EL (cell line): ENCODE measurements around the gene STX16.
A peak's percentile ranks its signal among the peaks of the same experiment; 100 is the strongest.

Experiments
- DNase-seq: peaks from one replicate; pipeline ENCODE4 v3.0.0-alpha.2; 2016

Gene STX16

GRCh38 chr20:58650776-58651558 lies at the start of gene STX16:
Gene STX16, plus strand, starts transcription at chr20:58651283. Its CDS starts 724 bp downstream, at chr20:58652007.
- DNase-seq, result peak; percentile 96

- no peak for DNase-seq
Measured at GRCh38 chr20:58602124-58602523, 49.0 kb upstream of the STX16 start.

GRCh38 chr20:58603721-58604120 lies 47.4 kb upstream of the STX16 start:
- peak; percentile 35 for DNase-seq

GRCh38 chr20:58604128-58604881 lies 46.8 kb upstream of the STX16 start:
- DNase-seq, result no peak

GRCh38 chr20:58605292-58606065 lies 45.6 kb upstream of the STX16 start:
- no peak for DNase-seq

GRCh38 chr20:58606184-58606583 lies 44.9 kb upstream of the STX16 start:
- no peak for DNase-seq

GRCh38 chr20:58608096-58608840 lies 42.8 kb upstream of the STX16 start:
- no peak for DNase-seq

- DNase-seq, result no peak
Measured at GRCh38 chr20:58609026-58609425, 42.1 kb upstream of the STX16 start.

- no peak for DNase-seq
Measured at GRCh38 chr20:58610071-58610800, 40.8 kb upstream of the STX16 start.

GRCh38 chr20:58610811-58611210 lies 40.3 kb upstream of the STX16 start:
- DNase-seq, result no peak

- no peak for DNase-seq
Measured at GRCh38 chr20:58611236-58612030, 39.6 kb upstream of the STX16 start.

- no peak for DNase-seq
Measured at GRCh38 chr20:58612121-58612691, 38.9 kb upstream of the STX16 start.

- no peak for DNase-seq
Measured at GRCh38 chr20:58613061-58613854, 37.8 kb upstream of the STX16 start.

GRCh38 chr20:58614366-58614765 lies 36.7 kb upstream of the STX16 start:
- DNase-seq, result no peak

GRCh38 chr20:58614984-58615760 lies 35.9 kb upstream of the STX16 start:
- DNase-seq, result no peak

GRCh38 chr20:58616411-58616810 lies 34.7 kb upstream of the STX16 start:
- no peak for DNase-seq

- DNase-seq, result no peak
Measured at GRCh38 chr20:58617158-58617557, 33.9 kb upstream of the STX16 start.

GRCh38 chr20:58618351-58619076 lies 32.6 kb upstream of the STX16 start:
- DNase-seq, result no peak
